Measurements from ENCODE around the gene RPS6KB2. TPM values are rescaled to one million over a fixed set of nuclear protein-coding genes. Genes with fewer than 3 reads are reported as not detected.

Gene RPS6KB2
- total and polyA plus RNA-seq, 2 experiments from 2014 or later, result 29.5 to 41.3 TPM

- H3K9me2 ChIP-seq (ENCODE audit: insufficient read depth), result no peaks in the 10 kb centered on the region
- Mint-ChIP-seq H3K27me3 (ENCODE audit: insufficient read depth, low read depth, poor library complexity) (peaks cover 11% of the 10 kb centered on the region), H3K4me1 (peaks cover 26% of the 10 kb centered on the region), H3K9me3 (no peaks in the 10 kb centered on the region; the same call in 2 of the 3 replicates), H3K36me3 (ENCODE audit: low read depth) (peaks cover 35% of the 10 kb centered on the region), H3K27ac (peak within 1 kb of the TSS; percentile 94), H3K4me3 (peak within 1 kb of the TSS; percentile 52; the same call in 2 of the 3 replicates)
- peak; percentile 49 for ATAC-seq
- H2AFZ ChIP-seq, result no peak within 1 kb of the TSS
- H3K79me2 ChIP-seq (replicated peaks; ENCODE audit: insufficient read depth), result no peaks in the 10 kb centered on the region
- H3K27me3 ChIP-seq (ENCODE audit: insufficient read depth), result no peaks in the 10 kb centered on the region
- no peak for TF ChIP-seq REST (IDR thresholded peaks at IDR 0.05; ENCODE audit: unreplicated experiment)
- no peak for TF ChIP-seq CREB1 (CRISPR knock-in tag; IDR thresholded peaks at IDR 0.05; ENCODE audit: low read depth)
- TF ChIP-seq STAT1 (IDR thresholded peaks at IDR 0.05; ENCODE audit: unreplicated experiment), result no peak
- no peak for TF ChIP-seq EZH2phosphoT487 (IDR thresholded peaks at IDR 0.05; ENCODE audit: unreplicated experiment)
- TF ChIP-seq ETS1 (IDR thresholded peaks at IDR 0.05), result 0 out of 2 replicates have a peak, but pooled peaks have one; percentile 23
- peak within 1 kb of the TSS; percentile 60; the same call in 1 of the 2 replicates for H3K4me2 ChIP-seq
- peak; percentile 62 for DNase-seq (ENCODE audit: low spot score)
- no peaks in the 10 kb centered on the region for H4K20me1 ChIP-seq (replicated peaks; ENCODE audit: insufficient read depth)
- H3F3A ChIP-seq (replicated peaks; ENCODE audit: low read depth), result 0 out of 2 replicates have a peak, but pooled peaks cover 12% of the 10 kb centered on the region
- peaks cover 14% of the 10 kb centered on the region for H3K4me1 ChIP-seq (ENCODE audit: insufficient read depth)
- H3K27ac ChIP-seq (ENCODE audit: low read depth), result peak within 1 kb of the TSS; percentile 96
- H3K4me3 ChIP-seq, result peak within 1 kb of the TSS; percentile 44
- H3K36me3 ChIP-seq (ENCODE audit: insufficient read depth), result 0 out of 2 replicates have a peak, but pooled peaks cover 3% of the 10 kb centered on the region
Observed at GRCh38 chr11:67437082-67437808, 9.0 kb downstream of the RPS6KB2 start, which contains the start of gene PTPRCAP. PTPRCAP (minus strand) TSS chr11:67437682; CDS start chr11:67437619, 63 bp downstream.

- Histone ChIP-seq H3F3A (replicated peaks; ENCODE audit: low read depth) (0 out of 2 replicates have a peak, but pooled peaks cover 16% of the 10 kb centered on the region), H3K4me3 (no peak overlapping the region), H3K9me2 (ENCODE audit: insufficient read depth) (no peaks in the 10 kb centered on the region), H2AFZ (no peak overlapping the region), H3K27ac (ENCODE audit: low read depth) (peak overlapping the region; percentile 80; the same call in 1 of the 2 replicates), H4K20me1 (replicated peaks; ENCODE audit: insufficient read depth) (no peaks in the 10 kb centered on the region), H3K4me2 (no peak overlapping the region), H3K79me2 (replicated peaks; ENCODE audit: insufficient read depth) (no peaks in the 10 kb centered on the region), H3K36me3 (ENCODE audit: insufficient read depth) (0 out of 2 replicates have a peak, but pooled peaks cover 3% of the 10 kb centered on the region), H3K4me1 (ENCODE audit: insufficient read depth) (peaks cover 14% of the 10 kb centered on the region), H3K27me3 (ENCODE audit: insufficient read depth) (no peaks in the 10 kb centered on the region)
- peaks cover 11% of the 10 kb centered on the region for H3K27me3 Mint-ChIP-seq (ENCODE audit: insufficient read depth, low read depth, poor library complexity)
- ATAC-seq, result no peak
- no peak overlapping the region; the same call in 2 of the 3 replicates for H3K4me3 Mint-ChIP-seq
- no peaks in the 10 kb centered on the region for H3K9me3 Mint-ChIP-seq
- DNase-seq (ENCODE audit: low spot score), result no peak
- 0 out of 2 replicates have a peak overlapping the region, but pooled peaks have one; percentile 23 for H3K27ac Mint-ChIP-seq
- H3K36me3 Mint-ChIP-seq (ENCODE audit: low read depth), result peaks cover 30% of the 10 kb centered on the region
- H3K4me1 Mint-ChIP-seq, result peaks cover 29% of the 10 kb centered on the region
- TF ChIP-seq JUNB (IDR thresholded peaks at IDR 0.05; ENCODE audit: unreplicated experiment) (no peak), POLR2AphosphoS5 (IDR thresholded peaks at IDR 0.05; ENCODE audit: low read depth) (no peak), ZNF462 (CRISPR knock-in tag; IDR thresholded peaks at IDR 0.05) (no peak), STAT1 (IDR thresholded peaks at IDR 0.05; ENCODE audit: unreplicated experiment) (no peak)
Observed at GRCh38 chr11:67437809-67438157, 9.5 kb downstream of the RPS6KB2 start.
